GOT3 (cell line): ENCODE results near the gene TCF7L1.

Experiments used
- DNase-seq: peaks from one replicate; lab custom pipeline; 2025; ENCODE audit warnings: mixed read lengths; lab: John Stamatoyannopoulos, UW

TCF7L1 gene

GRCh38 chr2:85164145-85164569 lies 31.0 kb downstream of the TCF7L1 start:
- no peak for DNase-seq

DNA sequence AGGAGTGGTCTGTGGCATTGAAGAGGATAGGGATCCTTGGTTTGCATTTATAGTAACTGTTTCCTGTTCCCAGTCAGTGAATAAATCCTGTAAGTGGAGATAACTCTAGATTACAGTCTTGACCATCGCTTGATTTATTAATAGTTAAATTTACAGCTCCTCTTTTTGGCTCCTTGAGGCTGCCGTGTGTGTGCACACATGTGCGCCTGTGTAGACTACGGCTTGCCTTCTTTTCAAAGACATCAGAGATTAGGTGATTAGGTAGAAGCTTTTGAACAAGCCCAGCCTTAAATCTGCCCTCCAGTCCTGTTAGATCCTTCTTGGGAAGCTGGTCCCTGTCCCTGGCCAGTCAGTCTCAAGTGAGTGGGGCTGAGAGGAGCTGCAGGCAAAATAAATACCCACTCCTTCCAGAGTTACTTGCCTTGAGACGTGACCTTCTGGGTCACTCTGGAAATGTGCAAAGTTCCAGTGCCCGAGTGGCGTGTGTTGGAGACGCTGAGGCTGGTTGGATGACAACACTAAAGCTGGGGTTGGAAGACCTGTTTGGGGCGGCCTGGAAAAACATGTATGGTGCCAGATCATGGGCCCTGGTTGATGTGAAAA lies 32.0 kb downstream of the TCF7L1 start:
- DNase-seq: no peak

- DNase-seq: no peak
Measured at GRCh38 chr2:85166021-85166420, 32.8 kb downstream of the TCF7L1 start.

DNA sequence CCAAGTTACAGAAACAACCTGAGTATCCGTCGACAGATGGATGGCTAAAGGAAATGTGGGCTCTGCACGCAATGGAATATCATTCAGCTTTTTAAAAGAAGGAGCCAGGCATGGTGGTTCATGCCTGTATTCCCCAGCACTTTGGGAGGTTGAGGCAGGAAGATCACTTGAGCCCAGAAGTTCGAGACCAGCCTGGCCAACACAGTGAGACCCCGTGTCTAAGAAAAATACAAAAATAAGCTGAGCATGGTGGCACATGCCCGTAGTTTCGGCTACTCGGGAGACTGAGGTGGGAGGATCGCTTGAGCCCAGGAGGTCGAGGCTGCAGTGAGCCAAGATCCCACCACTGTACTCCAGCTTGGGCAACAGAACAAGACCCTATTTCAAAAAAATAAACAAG lies 34.3 kb downstream of the TCF7L1 start:
- DNase-seq: no peak

- no peak for DNase-seq
Measured at GRCh38 chr2:85168942-85169341, 35.8 kb downstream of the TCF7L1 start.

- no peak for DNase-seq
Measured at GRCh38 chr2:85169581-85169980, 36.4 kb downstream of the TCF7L1 start.

DNA sequence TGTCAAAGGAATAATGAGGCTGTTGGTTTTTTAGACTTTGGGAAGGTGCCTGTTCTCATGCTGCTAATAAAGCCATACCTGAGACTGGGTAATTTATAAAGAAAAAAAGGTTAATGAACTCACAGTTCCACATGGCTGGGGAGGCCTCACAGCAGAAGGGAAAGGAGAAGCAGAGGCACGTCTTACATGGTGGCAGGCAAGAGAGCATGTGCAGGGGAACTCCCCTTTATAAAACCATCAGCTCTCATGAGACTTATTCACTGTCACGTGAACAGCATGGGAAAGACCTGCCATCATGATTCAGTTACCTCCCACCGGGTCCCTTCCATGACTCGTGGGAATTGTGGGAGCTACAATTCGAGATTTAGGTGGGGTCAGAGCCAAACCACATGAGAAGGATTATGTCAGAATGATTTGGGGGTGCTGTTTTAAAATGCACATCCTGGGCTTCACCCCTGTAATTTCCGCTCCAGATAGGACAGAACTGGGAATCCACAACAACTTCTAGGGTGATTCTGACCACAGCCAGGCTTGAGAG lies 37.8 kb downstream of the TCF7L1 start:
- no peak for DNase-seq

DNA sequence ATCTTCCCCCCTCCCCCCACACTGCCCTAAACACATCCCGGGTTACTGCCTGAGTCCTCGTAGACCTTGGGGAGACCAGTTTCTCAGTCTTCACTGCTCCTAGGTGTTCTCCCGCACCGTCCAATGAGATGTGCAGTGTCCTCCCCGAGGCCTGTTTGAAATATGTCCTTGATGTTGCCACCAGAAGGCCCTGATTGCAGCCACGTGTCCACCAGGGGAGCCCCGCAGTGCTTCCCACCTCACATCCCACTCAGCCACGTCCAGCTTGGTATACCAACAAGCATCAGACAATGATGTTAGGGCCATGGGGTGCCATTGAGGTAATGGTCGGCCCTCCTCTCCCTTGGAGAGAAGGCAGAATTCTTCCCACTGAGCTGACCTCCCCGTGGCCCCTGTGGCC lies 38.7 kb downstream of the TCF7L1 start:
- no peak for DNase-seq

DNA sequence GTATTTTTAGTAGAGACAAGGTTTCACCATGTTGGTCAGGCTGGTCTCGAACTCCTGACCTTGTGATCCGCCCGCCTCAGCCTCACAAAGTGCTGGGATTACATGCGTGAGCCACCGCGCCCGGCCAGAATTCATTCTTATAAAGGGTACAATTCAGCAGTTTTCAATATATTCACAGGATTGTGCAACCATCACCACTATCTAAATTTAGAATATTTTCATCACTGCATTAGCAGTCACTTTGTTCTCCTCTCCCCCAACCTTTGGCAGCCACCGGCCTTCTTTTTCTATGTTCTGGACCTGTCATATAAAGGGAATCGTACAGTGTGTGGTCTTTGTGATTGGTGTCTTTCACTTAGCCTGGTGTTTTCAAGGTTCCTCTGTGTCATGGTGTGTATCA lies 40.7 kb downstream of the TCF7L1 start:
- no peak for DNase-seq

GRCh38 chr2:85174943-85175342 lies 41.8 kb downstream of the TCF7L1 start:
- DNase-seq: no peak

DNA sequence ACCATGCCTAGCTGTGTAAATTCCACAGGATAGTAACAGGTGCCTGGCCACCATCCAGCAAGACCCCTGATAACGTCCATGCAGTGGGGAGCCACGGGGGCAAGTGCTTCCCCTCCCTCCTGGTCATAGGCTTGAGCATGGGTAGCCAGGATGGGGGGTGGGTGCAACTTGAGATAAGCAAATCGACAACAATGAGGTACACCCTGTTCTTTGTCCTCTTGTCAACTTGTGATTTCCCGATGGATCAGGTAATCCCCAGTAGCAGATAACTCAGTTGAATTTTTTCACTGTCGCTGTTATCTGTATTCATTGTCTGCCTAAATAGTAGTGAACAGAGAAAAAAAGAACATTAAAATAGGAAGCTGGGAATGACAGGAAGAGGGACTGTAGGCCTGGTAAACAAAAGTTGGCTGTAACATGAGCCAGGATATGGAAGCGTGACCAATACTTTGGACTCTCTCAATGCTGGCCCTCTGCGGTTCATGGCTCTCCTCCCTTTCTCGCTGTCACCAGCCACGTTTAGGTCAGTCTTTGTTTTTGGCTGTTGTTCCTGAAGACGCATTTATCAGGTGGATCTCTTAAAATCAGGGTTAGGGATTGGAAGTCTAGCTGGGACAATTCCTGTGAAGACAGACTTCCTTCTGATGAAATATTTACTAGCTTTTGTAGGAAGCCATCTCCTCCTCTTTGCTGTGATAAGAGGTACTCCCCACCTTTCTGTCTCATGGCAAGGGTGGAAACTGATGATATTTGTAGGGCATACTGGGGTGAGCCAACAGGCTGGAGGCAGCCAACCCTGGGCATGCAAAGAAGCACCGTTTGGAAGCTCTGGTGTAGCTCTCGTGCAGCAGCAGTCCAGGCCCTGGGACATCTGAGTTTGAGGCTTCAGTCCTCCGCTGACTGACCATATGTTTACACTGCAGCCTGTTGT lies 42.4 kb downstream of the TCF7L1 start:
- no peak for DNase-seq

DNA sequence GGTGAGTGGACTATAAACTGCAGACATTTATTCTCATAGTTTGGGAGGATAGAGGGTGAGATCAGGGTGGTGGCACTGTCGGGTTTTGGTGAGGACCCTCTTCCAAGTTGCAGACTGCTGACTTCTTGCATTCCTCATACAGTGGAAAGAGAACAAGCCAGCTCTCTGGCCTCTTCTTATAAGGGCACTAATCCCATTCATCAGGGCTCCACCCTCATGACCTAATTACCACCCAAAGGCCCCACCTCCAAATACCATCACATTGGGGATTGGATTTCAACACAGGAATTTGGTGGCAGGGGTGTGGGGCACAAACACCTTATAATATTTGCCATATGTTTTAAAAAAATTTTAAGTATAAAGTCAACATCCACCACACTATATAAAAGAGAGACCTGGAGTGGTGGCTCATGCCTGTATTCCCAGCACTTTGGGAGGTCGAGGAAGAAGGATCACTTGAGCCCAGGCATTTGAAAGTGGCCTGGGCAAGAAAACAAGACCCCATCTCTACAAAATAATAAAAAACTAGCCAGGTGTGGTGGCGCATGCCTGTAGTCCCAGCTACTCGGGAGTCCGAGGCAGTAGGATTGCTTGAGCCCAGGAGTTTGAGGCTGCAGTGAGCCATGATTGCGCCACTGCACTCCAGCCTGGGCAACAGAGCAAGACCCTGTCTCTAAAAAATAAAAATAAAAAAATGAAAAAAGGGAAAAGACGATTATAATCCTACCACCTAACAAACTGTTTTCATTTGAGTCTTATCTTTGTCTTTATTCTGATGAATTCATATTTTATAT lies 44.0 kb downstream of the TCF7L1 start:
- no peak for DNase-seq

DNA sequence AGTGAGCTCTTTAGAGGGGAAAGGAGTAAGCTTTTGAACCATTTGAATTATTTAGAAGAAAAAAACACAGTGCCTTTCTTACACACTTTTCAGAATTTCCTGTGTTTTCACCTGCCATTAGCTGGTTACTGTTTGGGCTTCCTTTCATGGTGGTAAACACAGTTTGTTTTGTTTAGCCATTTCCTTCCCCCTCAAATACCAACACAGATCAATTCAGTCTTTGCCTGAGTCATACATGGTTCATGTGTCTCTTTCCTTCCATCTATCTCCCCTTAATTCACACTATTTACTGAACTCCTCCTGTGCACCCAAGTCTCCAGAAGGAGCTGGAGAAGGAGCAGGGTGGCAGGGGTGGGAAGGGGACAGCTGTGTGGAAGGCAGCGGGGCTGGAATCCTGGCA lies 45.0 kb downstream of the TCF7L1 start:
- no peak for DNase-seq

DNA sequence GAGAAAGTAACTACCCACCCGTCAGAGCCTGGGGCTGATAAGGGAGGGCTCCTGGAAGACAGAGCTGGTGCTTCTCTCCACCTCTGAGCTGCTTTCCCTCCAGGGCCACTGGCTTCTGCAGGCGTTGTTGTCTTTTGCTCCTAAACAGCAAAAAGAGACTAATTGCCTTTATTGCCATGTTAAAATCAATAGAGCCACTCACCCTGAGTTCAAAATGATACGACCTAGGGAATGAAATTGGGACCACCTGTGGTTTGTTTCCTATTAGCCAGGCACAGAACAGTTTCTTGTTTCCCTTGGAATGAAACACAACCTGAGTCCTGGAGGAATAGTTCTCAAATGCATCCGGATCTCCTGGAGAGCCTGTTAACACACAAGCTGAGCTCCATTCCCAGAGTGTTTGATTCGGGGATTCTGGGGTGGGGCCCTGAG lies 45.8 kb downstream of the TCF7L1 start:
- no peak for DNase-seq

DNA sequence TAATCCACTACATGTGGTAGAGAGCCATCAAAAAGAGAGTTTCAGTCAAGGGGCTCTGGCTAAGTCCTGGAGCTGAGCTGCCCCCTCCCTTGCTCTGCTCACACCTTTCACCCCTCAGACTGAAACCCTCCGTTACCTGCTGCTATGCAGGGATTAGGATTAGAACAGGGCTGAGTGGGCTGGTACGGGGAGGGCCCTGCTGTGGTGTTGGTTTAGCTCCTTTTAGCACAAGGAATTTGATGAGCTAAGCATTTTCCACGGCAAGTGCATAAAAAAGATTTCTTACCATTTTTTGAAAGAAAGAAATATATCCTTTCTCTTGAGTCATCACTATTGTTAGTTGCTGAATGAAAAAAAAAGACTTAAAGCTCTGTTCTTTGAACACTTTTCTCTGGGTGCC lies 46.3 kb downstream of the TCF7L1 start:
- DNase-seq: no peak

GRCh38 chr2:85180322-85181133 lies 47.3 kb downstream of the TCF7L1 start:
- DNase-seq: no peak

- DNase-seq: no peak
Measured at GRCh38 chr2:85181134-85181631, 48.0 kb downstream of the TCF7L1 start.

DNA sequence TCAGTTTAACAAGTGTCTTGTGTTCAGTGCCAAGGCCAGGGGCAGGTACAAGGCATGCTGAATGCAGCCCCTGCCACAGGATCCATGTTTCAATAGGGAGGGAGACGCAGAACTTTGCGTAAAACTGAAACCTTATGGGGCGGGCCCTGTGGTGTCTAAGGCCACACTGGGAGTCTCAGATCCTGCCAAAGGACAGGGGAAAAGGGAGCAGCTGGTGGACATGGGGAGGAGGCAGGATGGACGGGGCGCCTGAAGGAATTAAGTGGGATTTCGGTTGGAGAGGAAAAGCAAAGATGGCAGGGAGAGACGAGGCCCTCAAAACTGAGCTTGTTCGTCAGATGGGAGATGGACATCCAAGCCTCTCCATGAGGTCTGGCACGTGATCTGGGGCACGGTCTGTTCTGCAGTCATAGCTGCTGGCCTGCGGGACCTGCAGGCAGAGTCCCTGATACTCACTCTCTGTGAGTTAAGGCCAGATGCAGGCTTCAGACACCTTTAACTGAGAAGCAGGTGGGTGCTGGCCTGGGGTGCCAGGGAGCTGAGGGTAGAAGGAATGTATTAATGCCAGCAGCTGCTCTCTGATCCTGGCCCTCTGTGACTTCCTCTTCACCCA lies 48.8 kb downstream of the TCF7L1 start:
- no peak for DNase-seq

- no peak for DNase-seq
Measured at GRCh38 chr2:85183076-85183475, 49.9 kb downstream of the TCF7L1 start.

DNA sequence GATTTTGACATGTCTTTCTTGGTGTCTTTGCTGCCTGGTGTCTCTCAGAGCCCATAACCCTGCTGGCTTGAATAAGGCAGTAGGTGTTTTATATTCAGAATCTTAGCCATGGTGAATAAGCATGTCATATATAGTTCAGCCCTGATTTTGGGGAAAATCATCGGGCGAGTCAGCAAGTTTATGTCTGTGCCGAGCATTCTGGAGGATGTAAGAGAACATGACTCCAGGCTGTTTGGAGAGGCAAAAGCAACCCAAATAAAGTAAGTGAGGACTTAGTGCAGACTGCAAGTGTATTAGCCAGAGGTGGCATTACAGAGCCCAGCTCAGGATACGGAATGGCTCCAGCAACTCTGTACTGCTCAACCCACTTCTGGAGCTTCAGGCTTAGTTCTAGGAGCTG lies 50.3 kb downstream of the TCF7L1 start:
- DNase-seq: no peak

DNA sequence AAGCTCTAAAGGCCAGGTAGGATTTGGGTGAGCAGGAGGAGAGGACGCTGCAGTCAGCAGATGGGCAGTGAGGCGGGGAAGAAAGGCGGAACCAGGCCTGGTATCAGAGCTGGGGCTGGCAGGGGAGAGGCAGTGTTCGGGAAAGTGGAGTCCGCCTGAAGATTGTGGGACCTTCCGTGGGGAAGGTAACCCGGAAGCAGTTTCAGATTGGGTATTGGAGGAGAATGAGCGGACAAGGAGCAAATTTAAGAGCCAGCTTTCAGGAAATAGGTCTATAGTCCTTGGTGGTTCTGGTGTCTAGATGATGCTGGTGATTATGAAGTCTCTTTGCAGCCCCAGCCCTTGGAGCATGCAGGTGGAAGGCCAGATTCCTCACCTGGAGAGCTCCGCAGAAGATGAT lies 51.0 kb downstream of the TCF7L1 start:
- no peak for DNase-seq
